Measurements from ENCODE around the gene RNASEH2A. TPM values are rescaled to one million over a fixed set of nuclear protein-coding genes. Genes with fewer than 3 reads are reported as not detected.

RNASEH2A gene
- 153 and 219 TPM in 2 replicates for total RNA-seq (2014; rRNA removed; shearing (Covaris generic); ENCODE audit: low replicate concordance)

DNA sequence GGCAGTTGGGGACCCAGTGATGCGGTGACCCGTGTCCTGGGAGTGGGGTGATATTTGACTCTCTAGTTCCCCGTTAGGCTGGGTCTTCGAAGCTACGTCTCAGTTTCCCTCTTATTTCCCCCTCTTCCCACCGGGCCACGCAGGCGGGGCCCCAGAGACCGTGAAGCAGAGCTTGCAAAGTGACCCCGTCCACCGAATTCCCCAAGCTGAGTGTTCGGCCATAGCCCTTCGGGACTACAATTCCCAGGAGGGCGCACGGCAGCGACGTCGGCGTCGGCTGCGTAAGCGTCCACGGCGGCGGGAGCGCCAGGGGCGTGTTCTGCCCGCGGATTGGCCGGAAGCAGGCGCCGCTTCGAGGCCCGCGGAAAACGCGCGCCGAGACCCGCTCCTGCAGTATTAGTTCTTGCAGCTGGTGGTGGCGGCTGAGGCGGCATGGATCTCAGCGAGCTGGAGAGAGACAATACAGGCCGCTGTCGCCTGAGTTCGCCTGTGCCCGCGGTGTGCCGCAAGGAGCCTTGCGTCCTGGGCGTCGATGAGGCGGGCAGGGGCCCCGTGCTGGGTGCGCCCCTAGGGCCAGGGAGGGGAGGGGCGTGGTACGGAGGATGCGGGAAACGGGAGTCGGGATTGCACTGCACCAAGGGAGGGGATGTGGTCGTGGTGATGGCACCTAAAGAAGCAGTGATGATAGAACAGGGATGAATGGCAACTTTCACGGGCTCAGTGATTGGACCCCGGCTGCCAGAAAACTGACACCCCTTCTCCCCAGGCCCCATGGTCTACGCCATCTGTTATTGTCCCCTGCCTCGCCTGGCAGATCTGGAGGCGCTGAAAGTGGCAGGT, at the start of gene RNASEH2A:
RNASEH2A (plus strand) TSS at position 343 of the 840 bp plus-strand sequence; CDS start at position 433, 90 bp downstream.
- Histone ChIP-seq H3K9me3 (no peaks in the 10 kb centered on the region), H3K36me3 (peaks cover 43% of the 10 kb centered on the region), H3K4me3 (peak within 1 kb of the TSS; percentile 82), H3K27me3 (no peaks in the 10 kb centered on the region)
- peak; percentile 98 for DNase-seq

DNA sequence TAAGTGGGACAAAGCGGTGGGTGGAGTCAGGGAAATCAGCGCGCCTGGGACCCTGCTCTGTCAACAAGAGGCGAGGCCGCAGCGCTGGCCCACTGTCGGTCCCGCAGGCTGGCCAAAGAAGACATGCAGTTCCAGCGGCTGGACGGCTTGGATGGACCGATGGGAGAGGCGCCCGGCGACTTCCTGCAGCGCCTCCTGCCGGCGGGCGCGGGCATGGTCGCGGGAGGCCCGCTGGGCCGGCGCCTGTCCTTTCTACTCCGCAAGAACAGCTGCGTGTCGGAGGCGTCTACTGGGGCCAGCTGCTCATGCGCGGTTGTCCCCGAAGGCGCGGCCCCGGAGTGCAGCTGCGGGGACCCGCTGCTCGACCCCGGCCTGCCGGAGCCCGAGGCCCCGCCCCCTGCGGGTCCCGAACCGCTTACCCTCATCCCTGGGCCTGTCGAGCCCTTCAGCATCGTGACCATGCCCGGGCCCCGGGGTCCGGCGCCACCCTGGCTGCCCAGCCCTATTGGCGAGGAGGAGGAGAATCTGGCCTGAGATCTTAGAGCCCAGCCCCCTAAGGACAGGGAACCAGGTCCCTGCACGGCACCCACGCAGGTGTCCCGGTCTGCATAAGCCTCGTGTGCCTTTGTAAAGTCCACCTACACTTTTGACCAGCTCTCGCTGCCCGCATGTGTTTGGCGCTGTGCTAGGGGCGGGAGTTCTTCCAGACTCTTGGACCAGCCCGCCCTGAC, 48.7 kb upstream of the RNASEH2A start:
- peaks cover 13% of the 10 kb centered on the region for H3K27me3 ChIP-seq
- H3K4me3 ChIP-seq = peak overlapping the region; percentile 14; the same call in 1 of the 2 replicates
- H3K9me3 ChIP-seq = no peaks in the 10 kb centered on the region
- peak; percentile 71 for DNase-seq
- H3K36me3 ChIP-seq = peaks cover 4% of the 10 kb centered on the region

DNA sequence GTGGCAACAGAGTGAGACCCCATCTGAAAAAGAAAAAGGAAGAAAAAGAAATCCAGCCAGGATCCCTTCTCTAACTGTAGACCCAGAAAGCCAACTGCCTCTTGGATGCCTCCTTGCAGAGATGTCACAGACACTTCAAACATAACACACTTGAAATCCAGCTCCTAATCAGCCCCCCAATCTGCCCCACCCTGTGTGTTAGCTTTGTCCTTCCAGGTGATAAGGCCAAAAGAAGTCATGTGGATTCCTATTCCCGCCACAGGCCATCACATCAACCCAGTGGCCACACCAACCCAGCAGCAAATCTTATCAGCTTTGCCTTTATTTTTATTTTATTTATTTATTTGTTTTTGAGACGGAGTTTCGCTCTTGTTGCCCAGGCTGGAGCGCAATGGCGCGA, 46.7 kb upstream of the RNASEH2A start:
- Histone ChIP-seq H3K4me3 (no peak overlapping the region), H3K36me3 (peaks cover 19% of the 10 kb centered on the region), H3K27me3 (no peaks in the 10 kb centered on the region), H3K9me3 (no peaks in the 10 kb centered on the region; the same call in 1 of the 2 replicates)
- no peak for DNase-seq

DNA sequence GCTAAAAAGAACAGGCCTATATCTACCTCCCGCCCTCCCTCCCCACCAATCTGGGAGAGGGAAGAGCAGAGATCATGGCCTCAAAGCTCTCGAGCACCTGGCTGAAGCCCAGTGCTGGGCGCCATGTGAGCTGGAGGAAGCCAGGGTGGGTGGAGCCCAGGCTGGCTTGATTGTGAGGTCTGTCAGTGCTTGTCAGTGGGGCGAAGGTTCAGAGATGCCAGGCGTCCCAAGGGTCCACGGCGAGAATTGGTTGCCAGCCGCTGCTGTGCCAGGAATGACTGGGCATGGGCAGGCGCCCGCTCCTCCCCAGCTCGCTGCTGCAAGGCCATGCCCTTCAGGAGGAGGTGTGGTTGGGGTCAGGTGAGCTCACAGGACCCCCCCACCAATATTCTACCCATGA, 43.3 kb upstream of the RNASEH2A start:
- Histone ChIP-seq H3K36me3 (peaks cover 32% of the 10 kb centered on the region), H3K27me3 (no peaks in the 10 kb centered on the region), H3K9me3 (no peaks in the 10 kb centered on the region; the same call in 1 of the 2 replicates), H3K4me3 (no peak overlapping the region)
- DNase-seq = no peak

DNA sequence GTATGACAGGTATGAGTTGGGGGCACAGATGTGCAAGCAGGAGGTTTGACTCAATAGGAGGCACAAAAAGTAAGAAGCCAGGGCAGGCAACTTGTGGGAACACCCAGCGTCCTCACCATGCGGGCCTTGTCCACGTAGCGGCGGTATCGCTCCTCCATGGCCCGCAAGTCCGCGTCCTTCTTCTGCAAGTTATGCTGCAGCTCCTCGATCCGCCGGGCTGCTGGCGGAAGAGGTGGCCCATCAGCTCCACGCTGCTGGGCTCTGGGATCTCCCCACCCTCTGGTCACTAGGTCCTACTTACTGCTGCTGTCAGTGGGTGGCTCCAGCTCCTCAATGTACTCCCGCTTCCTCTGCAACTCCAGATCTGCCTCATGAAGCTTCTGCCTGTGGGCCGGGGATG, 41.7 kb upstream of the RNASEH2A start:
- no peak for DNase-seq

DNA sequence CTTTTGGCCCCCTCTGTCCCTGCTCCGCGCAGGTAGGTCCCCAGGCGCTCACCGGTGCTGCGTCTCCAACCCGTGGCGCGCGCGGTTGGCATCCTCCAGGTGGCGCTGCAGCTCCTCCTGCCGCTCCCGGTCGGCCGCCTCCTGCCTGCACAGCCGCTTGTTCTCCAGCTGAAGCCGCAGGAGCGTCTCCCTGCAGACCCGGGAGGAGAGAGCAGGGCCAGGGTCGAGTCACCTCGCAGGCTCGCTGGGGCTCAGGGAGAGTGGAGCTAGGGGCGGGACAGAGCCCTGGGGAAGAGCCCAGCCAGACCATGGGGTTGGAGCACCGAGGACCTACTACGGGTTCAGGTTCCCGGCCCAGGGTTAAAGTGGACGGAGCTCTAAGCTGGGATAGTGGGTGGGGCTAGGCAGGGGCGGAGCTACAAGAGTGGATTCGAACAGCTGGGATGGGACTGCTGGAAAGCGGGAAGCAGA, 40.3 kb upstream of the RNASEH2A start:
- Histone ChIP-seq H3K9me3 (no peaks in the 10 kb centered on the region; the same call in 1 of the 2 replicates), H3K36me3 (peaks cover 40% of the 10 kb centered on the region), H3K4me3 (peak overlapping the region; percentile 21), H3K27me3 (no peaks in the 10 kb centered on the region)
- peak; percentile 71 for DNase-seq

More for the DNA sequence above, 41.7 kb upstream of the RNASEH2A start:
- Histone ChIP-seq H3K27me3 (no peaks in the 10 kb centered on the region), H3K36me3 (peaks cover 34% of the 10 kb centered on the region), H3K9me3 (no peaks in the 10 kb centered on the region; the same call in 1 of the 2 replicates), H3K4me3 (no peak overlapping the region)

DNA sequence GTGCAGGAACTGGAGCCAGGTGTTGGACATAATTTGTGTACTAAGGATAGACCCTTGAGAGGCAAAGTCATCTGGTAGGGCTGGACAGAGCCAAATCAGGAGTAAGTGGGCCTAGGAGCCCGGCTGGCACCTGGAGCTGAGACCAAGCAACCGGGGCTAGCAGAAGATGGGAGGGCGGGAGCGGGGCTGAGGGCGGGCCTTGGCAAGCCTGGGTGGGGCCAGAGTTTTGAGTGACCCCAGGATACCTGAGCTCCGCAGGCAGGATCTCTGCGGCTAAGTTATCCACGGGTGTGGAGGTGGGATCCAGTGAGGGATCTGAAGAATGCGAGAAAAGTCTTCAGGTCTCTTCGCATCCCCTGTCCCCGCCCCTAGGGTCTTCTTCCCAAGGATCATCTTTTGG, 39.2 kb upstream of the RNASEH2A start:
- peaks cover 41% of the 10 kb centered on the region for H3K36me3 ChIP-seq
- no peak overlapping the region for H3K4me3 ChIP-seq
- no peak for DNase-seq
- H3K27me3 ChIP-seq = no peaks in the 10 kb centered on the region
- H3K9me3 ChIP-seq = no peaks in the 10 kb centered on the region; the same call in 1 of the 2 replicates

DNA sequence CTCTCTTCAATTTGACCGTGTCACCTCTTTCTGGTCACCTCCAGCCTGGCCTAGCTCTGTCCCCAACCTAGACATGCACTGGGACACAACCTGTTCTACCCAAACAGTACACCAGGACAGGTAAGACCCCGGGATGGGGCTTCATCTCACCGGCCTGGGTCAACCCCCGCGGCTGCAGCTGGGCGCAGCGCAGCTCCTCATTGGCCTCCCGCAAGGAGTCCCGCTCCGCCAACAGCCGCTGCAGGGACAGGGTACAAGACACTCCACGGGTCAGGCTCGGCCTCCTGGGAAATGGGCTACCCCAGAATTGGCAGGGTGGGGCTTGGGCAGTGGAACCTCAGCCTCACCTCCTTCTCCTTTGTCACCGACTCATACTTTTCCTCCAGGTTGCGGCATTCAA, 38.7 kb upstream of the RNASEH2A start:
- Histone ChIP-seq H3K27me3 (no peaks in the 10 kb centered on the region), H3K36me3 (peaks cover 41% of the 10 kb centered on the region), H3K9me3 (no peaks in the 10 kb centered on the region; the same call in 1 of the 2 replicates), H3K4me3 (no peak overlapping the region)
- DNase-seq = no peak

DNA sequence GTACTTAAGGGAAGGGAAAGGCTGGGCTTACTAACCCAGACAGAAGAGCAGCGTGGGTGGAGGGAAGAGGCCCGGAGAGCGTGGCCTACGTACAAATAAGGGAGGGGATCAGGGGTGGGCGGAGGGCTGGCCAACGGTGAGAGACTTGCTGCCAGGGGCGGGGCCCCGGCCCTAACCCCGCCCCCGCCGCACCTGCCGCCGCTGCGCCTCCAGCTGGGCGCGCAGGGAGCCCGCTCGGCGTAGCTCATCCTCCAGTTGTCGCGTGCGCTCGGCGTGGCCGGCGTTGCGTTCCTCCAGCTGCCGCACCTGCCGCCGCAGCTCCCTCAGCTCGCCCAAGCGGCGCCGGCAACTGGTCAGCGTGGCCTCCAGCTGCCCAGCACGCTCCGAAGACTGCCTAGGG, 36.7 kb upstream of the RNASEH2A start:
- H3K9me3 ChIP-seq = no peaks in the 10 kb centered on the region
- H3K27me3 ChIP-seq = no peaks in the 10 kb centered on the region
- DNase-seq = no peak
- H3K36me3 ChIP-seq = peaks cover 37% of the 10 kb centered on the region
- H3K4me3 ChIP-seq = no peak overlapping the region

DNA sequence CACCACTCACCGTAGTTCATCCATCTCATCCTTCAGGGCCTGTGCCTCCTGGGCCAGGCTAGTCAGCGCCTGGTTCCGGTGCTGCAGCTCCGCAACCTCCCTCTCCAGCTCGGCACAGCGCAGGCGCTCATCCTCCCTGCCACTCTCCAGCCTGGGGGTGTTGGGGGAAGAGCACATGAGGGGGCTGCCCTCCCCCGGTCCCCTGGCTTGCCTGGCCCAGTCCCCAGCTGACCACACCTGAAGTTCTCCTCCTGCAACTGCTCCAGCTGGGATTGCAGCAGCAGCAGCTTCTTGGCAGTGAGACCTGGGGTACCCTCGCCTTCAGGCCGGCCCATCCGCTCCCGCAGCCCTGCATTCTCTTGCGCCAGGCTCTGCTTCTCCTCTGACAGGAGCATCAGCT, 35.5 kb upstream of the RNASEH2A start:
- no peak for DNase-seq
- H3K36me3 ChIP-seq = peaks cover 26% of the 10 kb centered on the region
- H3K9me3 ChIP-seq = no peaks in the 10 kb centered on the region
- H3K27me3 ChIP-seq = no peaks in the 10 kb centered on the region
- H3K4me3 ChIP-seq = no peak overlapping the region

DNA sequence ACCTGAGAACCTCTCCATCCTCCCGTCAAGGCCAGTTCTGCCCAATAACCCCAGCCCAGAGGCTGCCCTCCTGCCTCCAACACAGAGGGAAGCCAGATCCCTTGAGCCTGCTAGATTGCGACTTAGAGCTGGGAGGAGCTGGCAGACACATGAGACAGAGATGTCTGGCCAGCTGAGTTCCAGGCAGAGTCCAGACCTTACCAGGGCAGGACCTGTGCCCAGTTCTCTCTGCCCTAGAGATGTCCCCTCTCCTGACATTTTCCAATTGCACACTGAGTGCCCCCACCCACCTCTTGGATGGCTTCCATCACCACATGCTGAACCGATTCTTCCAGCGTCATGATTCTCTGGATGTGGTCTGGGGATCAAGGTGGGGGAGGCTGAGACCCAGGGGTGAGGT, 34.1 kb upstream of the RNASEH2A start:
- Histone ChIP-seq H3K36me3 (peaks cover 26% of the 10 kb centered on the region), H3K4me3 (no peak overlapping the region), H3K27me3 (no peaks in the 10 kb centered on the region), H3K9me3 (no peaks in the 10 kb centered on the region)
- no peak for DNase-seq

DNA sequence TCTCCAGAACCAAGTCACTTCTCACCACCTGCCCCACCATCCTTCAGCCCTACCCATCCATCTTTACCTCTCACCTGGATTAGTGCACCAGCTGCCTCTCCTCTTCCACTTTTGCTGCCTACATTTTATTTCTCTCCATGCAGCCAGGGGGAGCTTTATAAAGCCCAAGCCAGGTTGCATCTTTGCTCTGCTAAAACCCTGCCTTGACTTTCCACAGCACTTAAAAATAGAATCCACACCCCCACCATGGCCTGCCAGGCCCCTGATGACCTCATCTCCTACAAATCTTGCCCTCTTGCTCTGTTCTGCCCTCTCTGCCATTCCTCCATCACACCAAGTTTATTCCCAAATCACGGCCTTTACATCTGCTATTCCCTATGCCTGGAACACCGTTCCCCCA, 32.8 kb upstream of the RNASEH2A start:
- peak; percentile 80 for DNase-seq
- Histone ChIP-seq H3K4me3 (no peak overlapping the region), H3K9me3 (no peaks in the 10 kb centered on the region), H3K36me3 (peaks cover 23% of the 10 kb centered on the region), H3K27me3 (no peaks in the 10 kb centered on the region)

DNA sequence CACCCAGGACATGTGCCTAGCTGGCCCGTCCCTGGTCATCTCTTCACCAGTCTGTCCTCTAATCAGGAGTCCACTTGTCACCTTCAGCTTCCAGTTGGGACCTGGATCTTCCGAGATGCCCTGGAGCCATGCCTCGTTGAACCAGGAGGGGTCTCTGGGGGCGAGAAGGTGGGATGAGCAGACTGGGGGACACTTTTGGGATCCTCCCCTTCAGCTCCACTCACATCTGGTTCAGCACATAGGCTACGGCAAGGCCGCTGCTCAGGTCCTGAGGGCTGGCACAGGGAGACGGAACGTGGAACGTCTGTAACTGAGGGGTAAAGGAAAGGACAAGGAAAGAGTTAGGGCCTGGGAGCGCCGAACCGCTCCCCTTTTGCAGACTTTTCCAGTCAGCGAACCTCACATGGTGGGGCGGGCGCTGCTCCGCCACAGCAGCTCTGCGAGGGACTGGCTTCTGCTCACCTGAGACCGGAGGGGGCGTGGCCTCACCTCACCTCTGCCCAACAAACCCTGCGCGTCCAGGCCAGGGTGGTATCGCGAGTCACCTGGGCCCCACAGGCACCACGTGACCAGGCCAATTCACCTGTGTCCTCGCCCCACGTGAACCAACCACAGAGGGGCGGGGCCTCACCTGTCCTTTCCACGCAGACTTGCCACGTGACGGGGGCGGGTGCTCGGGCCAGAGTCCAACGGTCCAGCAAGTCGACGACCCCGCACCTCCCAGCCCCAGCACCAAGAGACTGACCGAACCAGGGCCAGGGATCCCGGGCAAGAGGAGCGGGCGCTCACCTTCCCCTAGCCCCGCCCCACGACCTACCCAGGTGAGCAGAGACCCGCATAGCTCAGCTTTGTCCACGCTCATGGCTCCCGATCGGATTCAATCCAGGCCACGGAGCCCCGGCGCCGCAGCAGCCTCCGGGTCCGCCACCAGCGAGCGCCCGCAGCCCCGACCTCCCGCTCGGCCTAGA, 31.5 kb upstream of the RNASEH2A start, which contains the start of gene HOOK2:
HOOK2 (minus strand) TSS at position 965 of the 968 bp plus-strand sequence; CDS start at position 862, 103 bp downstream.
- Histone ChIP-seq H3K9me3 (no peaks in the 10 kb centered on the region), H3K4me3 (peak within 1 kb of the TSS; percentile 63)
- no peak for DNase-seq

DNA sequence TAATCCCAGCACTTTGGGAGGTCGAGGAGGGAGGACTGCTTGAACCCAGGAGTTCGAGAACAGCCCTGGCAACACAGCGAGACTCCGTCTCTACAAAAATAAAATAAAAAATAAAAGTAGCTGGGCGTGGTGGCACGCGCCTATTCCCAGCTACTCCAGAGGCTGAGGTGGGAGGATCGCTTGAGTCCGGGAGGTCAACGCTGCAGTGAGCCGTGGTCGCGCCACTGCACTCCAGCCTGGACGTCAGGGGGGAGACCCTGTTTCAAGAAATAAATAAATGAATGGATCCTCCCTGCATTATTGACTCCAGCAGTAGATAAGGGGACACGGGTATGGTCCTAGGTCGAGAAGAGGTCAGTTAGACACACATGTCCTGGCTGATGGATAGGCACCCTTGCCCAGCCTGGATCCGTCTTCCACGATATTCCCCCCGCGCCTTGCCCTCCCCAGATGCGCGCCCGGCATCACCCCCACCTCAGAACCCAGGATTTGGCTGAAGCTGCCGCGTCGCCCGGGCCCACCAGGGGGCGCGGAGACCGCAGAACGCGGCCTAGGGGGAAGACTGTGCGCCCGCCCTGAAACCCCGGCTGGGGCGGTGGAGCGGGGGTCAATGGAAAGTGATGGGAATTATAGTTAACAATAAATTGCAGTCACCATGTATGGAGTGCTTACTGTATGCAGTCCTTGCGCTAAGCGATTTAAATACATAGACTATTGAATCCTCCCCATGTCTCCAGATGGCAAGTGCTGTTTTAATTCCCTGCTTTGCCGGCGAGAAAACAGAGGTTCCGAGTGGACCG, 29.0 kb upstream of the RNASEH2A start:
- peaks cover 11% of the 10 kb centered on the region for H3K36me3 ChIP-seq
- DNase-seq = peak; percentile 93
- peak overlapping the region; percentile 54 for H3K4me3 ChIP-seq
- H3K9me3 ChIP-seq = no peaks in the 10 kb centered on the region
- H3K27me3 ChIP-seq = no peaks in the 10 kb centered on the region

More for the DNA sequence above, 31.5 kb upstream of the RNASEH2A start, which contains the start of gene HOOK2:
- Histone ChIP-seq H3K27me3 (no peaks in the 10 kb centered on the region), H3K36me3 (peaks cover 21% of the 10 kb centered on the region)
